H9 (cell line): ENCODE results near the gene ROCK2. TPM values are rescaled to one million over a fixed set of nuclear protein-coding genes. Genes with fewer than 3 reads are reported as not detected.

ENCODE experiments used
- DNase-seq: peaks from one replicate; pipeline ENCODE4 v3.0.0-alpha.2; 2017
- H2AFZ ChIP-seq: one replicate; pipeline ENCODE4 v1.6.1; 2013; ENCODE audit warnings: mild to moderate bottlenecking, low read length, control low read depth, moderate library complexity
- H2AK5ac ChIP-seq: 2 replicates; pipeline ENCODE4 v1.6.1; 2013; ENCODE audit warnings: low read length, control low read depth, mixed read lengths; ENCODE audit not compliant: insufficient read length
- H2BK120ac ChIP-seq: one replicate; pipeline ENCODE4 v1.6.1; 2013; ENCODE audit warnings: low read depth, mild to moderate bottlenecking, low read length, control low read depth, inconsistent platforms; ENCODE audit not compliant: poor library complexity, severe bottlenecking
- H2BK12ac ChIP-seq: 2 replicates; pipeline ENCODE4 v1.6.1; 2013; ENCODE audit warnings: low read length, control low read depth, mixed read lengths, low read depth; ENCODE audit not compliant: insufficient read length
- H2BK15ac ChIP-seq: 2 replicates; pipeline ENCODE4 v1.6.1; 2013; ENCODE audit warnings: low read depth, low read length, control low read depth
- H2BK20ac ChIP-seq: one replicate; pipeline ENCODE4 v1.6.1; 2013; ENCODE audit warnings: low read depth, mild to moderate bottlenecking, low read length, control low read depth, inconsistent platforms; ENCODE audit not compliant: poor library complexity, severe bottlenecking
- H2BK5ac ChIP-seq: 2 replicates; pipeline ENCODE4 v1.6.1; 2013; ENCODE audit warnings: low read length, control low read depth, mixed read lengths; ENCODE audit not compliant: insufficient read length
- H3K14ac ChIP-seq: 2 replicates; pipeline ENCODE4 v1.6.1; 2013; ENCODE audit warnings: low read length, control low read depth; ENCODE audit not compliant: insufficient read depth
- H3K18ac ChIP-seq: 2 replicates; pipeline ENCODE4 v1.6.1; 2013; ENCODE audit warnings: low read depth, mild to moderate bottlenecking, mixed read lengths, low read length, control low read depth; ENCODE audit not compliant: insufficient read length
- H3K23ac ChIP-seq: 2 replicates; pipeline ENCODE4 v1.6.1; 2013; ENCODE audit warnings: low read length, control low read depth, mixed read lengths, low read depth; ENCODE audit not compliant: insufficient read length
- H3K23me2 ChIP-seq: 2 replicates; pipeline ENCODE4 v1.6.1; 2013; ENCODE audit warnings: low read depth, mild to moderate bottlenecking, mixed read lengths, low read length, control low read depth; ENCODE audit not compliant: insufficient read length, poor library complexity, severe bottlenecking
- H3K27ac ChIP-seq: 2 replicates; pipeline ENCODE4 v1.5.1; 2013; ENCODE audit warnings: low read length, control low read depth, mixed read lengths, low read depth; ENCODE audit not compliant: insufficient read length
- H3K27me3 ChIP-seq: 2 replicates; pipeline ENCODE4 v1.6.1; 2013; ENCODE audit warnings: low read length, control low read depth, inconsistent platforms; ENCODE audit not compliant: insufficient read depth
- H3K4ac ChIP-seq: 2 replicates; pipeline ENCODE4 v1.6.1; 2013; ENCODE audit warnings: low read depth, mild to moderate bottlenecking, control low read depth, inconsistent platforms, low read length, moderate library complexity
- H3K4me1 ChIP-seq: 2 replicates; pipeline ENCODE4 v1.6.1; 2013; ENCODE audit warnings: low read length, control low read depth, inconsistent platforms; ENCODE audit not compliant: insufficient read depth
- H3K4me2 ChIP-seq: 2 replicates; pipeline ENCODE4 v1.6.1; 2013; ENCODE audit warnings: low read length, control low read depth, mixed read lengths; ENCODE audit not compliant: insufficient read length, insufficient read depth
- H3K56ac ChIP-seq: 2 replicates; pipeline ENCODE4 v1.6.1; 2013; ENCODE audit warnings: low read depth, mild to moderate bottlenecking, mixed read lengths, low read length, control low read depth; ENCODE audit not compliant: insufficient read length
- H3K79me1 ChIP-seq: 2 replicates; pipeline ENCODE4 v1.6.1; 2013; ENCODE audit warnings: low read depth, mild to moderate bottlenecking, moderate library complexity, low read length, control low read depth, inconsistent platforms; ENCODE audit not compliant: insufficient read depth, poor library complexity, severe bottlenecking
- H3K79me2 ChIP-seq: 2 replicates; pipeline ENCODE4 v1.6.1; 2013; ENCODE audit warnings: low read length, control low read depth, inconsistent platforms; ENCODE audit not compliant: insufficient read depth
- H3K9ac ChIP-seq: 2 replicates; pipeline ENCODE4 v1.6.1; 2013; ENCODE audit warnings: low read length, control low read depth, mixed read lengths; ENCODE audit not compliant: insufficient read length; ENCODE audit errors: extremely low read depth
- H3K9me3 ChIP-seq: one replicate; pipeline ENCODE4 v1.6.1; 2013; ENCODE audit warnings: low read depth, low read length, inconsistent platforms; ENCODE audit not compliant: control insufficient read depth
- H3T11ph ChIP-seq: one replicate; pipeline ENCODE4 v1.6.1; 2013; ENCODE audit warnings: mild to moderate bottlenecking, low read length, control low read depth, inconsistent platforms
- H4K20me1 ChIP-seq: one replicate; pipeline ENCODE4 v1.6.1; 2013; ENCODE audit not compliant: control insufficient read depth, insufficient read length, insufficient read depth
- H4K5ac ChIP-seq: 2 replicates; pipeline ENCODE4 v1.6.1; 2013; ENCODE audit warnings: low read depth, mild to moderate bottlenecking, mixed read lengths, low read length, control low read depth; ENCODE audit not compliant: insufficient read length
- H4K8ac ChIP-seq: replicated peaks from 2 replicates; pipeline ENCODE4 v1.6.1; 2013; ENCODE audit warnings: low read length, control low read depth, mixed read lengths, low read depth; ENCODE audit not compliant: insufficient read length
- H4K91ac ChIP-seq: 2 replicates; pipeline ENCODE4 v1.6.1; 2013; ENCODE audit warnings: low read depth, mild to moderate bottlenecking, moderate library complexity, mixed read lengths, low read length, control low read depth; ENCODE audit not compliant: insufficient read length
- H3K27ac Mint-ChIP-seq, 3 experiments: 2 replicates in 2 of 3; 3 replicates in 1 of 3; pipeline ENCODE4 v1.8.0; 2020 to 2021; ENCODE audit warnings: mixed read lengths in 3 of 3, mild to moderate bottlenecking in 1 of 3, moderate library complexity in 1 of 3
- H3K27me3 Mint-ChIP-seq: 2 replicates; pipeline ENCODE4 v1.8.0; 2021; ENCODE audit warnings: low read depth, mild to moderate bottlenecking, moderate library complexity, mixed read lengths
- H3K36me3 Mint-ChIP-seq, 3 experiments: 2 replicates in 2 of 3; 3 replicates in 1 of 3; pipeline ENCODE4 v1.8.0; 2020 to 2021; ENCODE audit warnings: low read depth in 3 of 3, mixed read lengths in 3 of 3; ENCODE audit not compliant: insufficient read depth in 1 of 3
- H3K4me1 Mint-ChIP-seq, 2 experiments: 2 replicates each; pipeline ENCODE4 v1.8.0; 2020; ENCODE audit warnings: mixed read lengths in 2 of 2
- H3K4me3 Mint-ChIP-seq, 2 experiments: 2 replicates in 1 of 2; 3 replicates in 1 of 2; pipeline ENCODE4 v1.8.0; 2020 to 2021; ENCODE audit warnings: mild to moderate bottlenecking in 2 of 2, mixed read lengths in 2 of 2, moderate library complexity in 1 of 2
- H3K9me3 Mint-ChIP-seq, 2 experiments: 2 replicates in 1 of 2; 3 replicates in 1 of 2; pipeline ENCODE4 v1.8.0; 2020; ENCODE audit warnings: mild to moderate bottlenecking in 2 of 2, mixed read lengths in 2 of 2, moderate library complexity in 1 of 2
- WGBS: extraction: QIAGEN DNeasy Blood & Tissue Kit; methylation state at CpG from one replicate; pipeline ENCODE4 v1.1.7; 2013; ENCODE audit warnings: missing lambda C conversion rate, low lambda C conversion rate, mixed read lengths; ENCODE audit not compliant: insufficient read length; ENCODE audit errors: extremely low coverage; 5-methylcytosine and 5-hydroxymethylcytosine counted together
- total RNA-seq: library from RNA; stranded (reverse); gene quantifications from 2 replicates; pipeline ENCODE4 v1.2.1, GENCODE V29; 2021
- TF ChIP-seq, protein P1 (sequence below): fragments of 200-600 bp; sonication (generic); conservative IDR thresholded peaks from 3 replicates; pipeline ENCODE4 v1.8.0; 2021; ENCODE audit warnings: antibody characterized with exemption, mild to moderate bottlenecking

Gene ROCK2
- total RNA-seq, 1 experiment from 2014 or later: 33.2 TPM

DNA sequence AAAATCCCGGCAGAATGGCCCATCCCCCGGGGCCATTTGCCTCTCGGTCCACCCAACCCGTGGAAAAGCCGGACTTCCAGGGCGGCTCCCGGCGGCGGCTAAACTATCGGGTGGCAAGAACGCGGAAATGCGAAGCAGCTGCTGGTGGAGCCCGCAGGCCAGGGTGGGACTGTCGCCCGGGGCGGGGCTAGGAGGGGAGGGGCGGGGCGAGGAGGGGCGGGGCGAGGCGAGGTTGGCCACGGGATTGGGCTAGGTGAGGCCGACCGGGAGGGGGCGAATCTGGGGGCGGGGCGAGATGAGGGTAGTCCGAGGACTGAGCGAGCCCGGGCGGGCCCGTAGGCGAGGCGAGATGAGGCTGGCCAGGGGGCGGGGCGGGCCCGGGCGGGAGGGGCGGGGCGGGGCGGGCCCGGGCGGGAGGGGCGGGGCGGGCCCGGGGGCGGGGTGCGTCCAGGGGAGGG, 189.5 kb downstream of the ROCK2 start:
- TF ChIP-seq, protein P1, sequence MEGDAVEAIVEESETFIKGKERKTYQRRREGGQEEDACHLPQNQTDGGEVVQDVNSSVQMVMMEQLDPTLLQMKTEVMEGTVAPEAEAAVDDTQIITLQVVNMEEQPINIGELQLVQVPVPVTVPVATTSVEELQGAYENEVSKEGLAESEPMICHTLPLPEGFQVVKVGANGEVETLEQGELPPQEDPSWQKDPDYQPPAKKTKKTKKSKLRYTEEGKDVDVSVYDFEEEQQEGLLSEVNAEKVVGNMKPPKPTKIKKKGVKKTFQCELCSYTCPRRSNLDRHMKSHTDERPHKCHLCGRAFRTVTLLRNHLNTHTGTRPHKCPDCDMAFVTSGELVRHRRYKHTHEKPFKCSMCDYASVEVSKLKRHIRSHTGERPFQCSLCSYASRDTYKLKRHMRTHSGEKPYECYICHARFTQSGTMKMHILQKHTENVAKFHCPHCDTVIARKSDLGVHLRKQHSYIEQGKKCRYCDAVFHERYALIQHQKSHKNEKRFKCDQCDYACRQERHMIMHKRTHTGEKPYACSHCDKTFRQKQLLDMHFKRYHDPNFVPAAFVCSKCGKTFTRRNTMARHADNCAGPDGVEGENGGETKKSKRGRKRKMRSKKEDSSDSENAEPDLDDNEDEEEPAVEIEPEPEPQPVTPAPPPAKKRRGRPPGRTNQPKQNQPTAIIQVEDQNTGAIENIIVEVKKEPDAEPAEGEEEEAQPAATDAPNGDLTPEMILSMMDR: no peak
- DNase-seq: peak; percentile 98
- H4K8ac ChIP-seq: no peak overlapping the region
- no peaks in the 10 kb centered on the region for H4K20me1 ChIP-seq
- H3K4me2 ChIP-seq: peak overlapping the region; percentile 59
- H2BK20ac ChIP-seq: no peak overlapping the region
- H4K91ac ChIP-seq: no peak overlapping the region
- no peaks in the 10 kb centered on the region for H3K9me3 ChIP-seq
- H3T11ph ChIP-seq: no peak overlapping the region
- peak overlapping the region in 1 of 3 experiments; percentile 79; a peak in 3 of 7 replicates for H3K27ac Mint-ChIP-seq
- no peaks in the 10 kb centered on the region for H3K4me1 ChIP-seq
- peaks cover 8 to 17% of the 10 kb centered on the region in 2 experiments for H3K4me1 Mint-ChIP-seq
- H3K27me3 Mint-ChIP-seq: peaks cover 40% of the 10 kb centered on the region
- no peak overlapping the region for H2BK12ac ChIP-seq
- no CpG with 5 or more reads among the region's 49 CpGs for WGBS
- no peak overlapping the region for H3K27ac ChIP-seq
- no peaks in the 10 kb centered on the region for H3K27me3 ChIP-seq
- no peak overlapping the region for H3K56ac ChIP-seq
- no peak overlapping the region for H2BK120ac ChIP-seq
- no peak overlapping the region for H2BK5ac ChIP-seq
- H3K9me3 Mint-ChIP-seq: no peaks in the 10 kb centered on the region; a peak in 1 of 5 replicates
- no peak overlapping the region for H3K9ac ChIP-seq
- no peak overlapping the region for H2BK15ac ChIP-seq
- H4K5ac ChIP-seq: no peak overlapping the region
- no peak overlapping the region for H2AK5ac ChIP-seq
- no peak overlapping the region for H2AFZ ChIP-seq
- no peak overlapping the region for H3K4ac ChIP-seq
- H3K23me2 ChIP-seq: peaks cover 5% of the 10 kb centered on the region
- no peaks in the 10 kb centered on the region for H3K79me2 ChIP-seq
- no peak overlapping the region for H3K14ac ChIP-seq
- H3K23ac ChIP-seq: no peak overlapping the region
- H3K4me3 Mint-ChIP-seq: peak overlapping the region; percentile 62 to 78
- no peak overlapping the region for H3K18ac ChIP-seq
- no peaks in the 10 kb centered on the region for H3K79me1 ChIP-seq
- no peaks in the 10 kb centered on the region; a peak in 1 of 7 replicates for H3K36me3 Mint-ChIP-seq
